Activated naive CD8-positive, alpha-beta T cell treated with anti-CD3 and anti-CD28 coated beads, Interleukin-2, amount 50 U/mL, for 24 hours (primary cell): ENCODE data around the gene JAKMIP2.
"Not testable (repeated sequence)": the region's sequence is repeated elsewhere in the genome, so short reads cannot be mapped to it uniquely, and the experiment has no call there.

ENCODE experiments used
- ATAC-seq: fragments of 150-1000 bp; cut with Tn5 transposase; one replicate; pipeline ENCODE4 v1.10.0; 2021
- DNase-seq: peaks from one replicate; pipeline ENCODE4 v3.0.0; 2021
- H3K27ac Mint-ChIP-seq: one replicate; pipeline ENCODE4 v1.8.0; 2021; ENCODE audit warnings: mild to moderate bottlenecking, mixed read lengths
- H3K27me3 Mint-ChIP-seq: one replicate; pipeline ENCODE4 v1.8.0; 2021; ENCODE audit warnings: mixed read lengths
- H3K36me3 Mint-ChIP-seq: one replicate; pipeline ENCODE4 v1.8.0; 2021; ENCODE audit warnings: low read depth, mixed read lengths
- H3K4me1 Mint-ChIP-seq: one replicate; pipeline ENCODE4 v1.8.0; 2021; ENCODE audit warnings: mixed read lengths
- H3K4me3 Mint-ChIP-seq: one replicate; pipeline ENCODE4 v1.8.0; 2021; ENCODE audit warnings: mild to moderate bottlenecking, moderate library complexity, mixed read lengths
- H3K9me3 Mint-ChIP-seq: one replicate; pipeline ENCODE4 v1.8.0; 2021; ENCODE audit warnings: mixed read lengths

The JAKMIP2 gene

DNA sequence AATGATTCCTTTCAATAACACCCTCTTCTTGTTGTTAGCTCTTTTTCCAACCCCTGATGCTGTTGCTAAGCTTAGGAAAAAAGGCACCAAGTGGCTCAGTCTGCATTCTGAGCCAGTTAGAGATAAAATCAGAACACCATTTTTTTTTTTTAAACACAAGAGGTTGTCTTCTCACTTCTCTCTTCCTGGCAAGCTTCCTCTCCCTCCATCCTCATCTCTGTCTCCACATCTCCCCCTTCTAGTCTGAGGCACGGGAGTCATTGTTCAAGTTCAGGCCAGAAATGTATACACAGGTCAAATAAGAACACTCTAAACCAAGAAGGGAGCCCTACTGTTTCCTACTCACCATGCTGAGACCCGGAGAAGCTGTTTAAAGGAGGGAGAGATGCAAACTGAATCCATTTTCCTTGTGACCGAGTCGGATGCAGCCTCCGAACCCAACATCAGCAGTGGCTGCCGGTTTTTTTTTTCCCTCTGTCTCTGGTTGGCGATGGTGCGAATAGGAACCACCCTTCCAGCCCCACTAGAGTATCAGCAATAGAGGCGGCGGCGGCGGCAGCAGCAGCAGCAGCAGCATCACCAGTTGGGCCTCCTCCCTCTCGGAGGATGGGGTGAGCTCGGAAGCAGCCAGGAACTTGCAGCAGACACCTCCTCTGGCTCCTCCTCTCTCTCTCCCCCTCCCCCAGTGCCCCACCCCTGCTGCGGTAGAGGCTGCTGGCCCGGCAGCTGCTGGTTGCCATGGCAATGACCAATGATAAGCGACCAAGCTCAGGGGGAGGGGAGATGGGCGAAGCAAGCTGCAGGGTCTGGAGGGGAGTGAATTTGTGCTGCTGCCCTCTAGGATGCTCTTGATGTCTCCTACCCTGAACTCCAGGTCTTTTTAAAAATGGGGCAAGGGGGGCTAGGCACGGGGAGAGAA, at the start of gene JAKMIP2:
Gene JAKMIP2 (minus strand): TSS at position 619 of the 919 bp plus-strand sequence. CDS start 110,922 bp downstream, outside the sequence.
- Mint-ChIP-seq H3K4me1 (peaks cover 32% of the 10 kb centered on the region), H3K27ac (peak within 1 kb of the TSS; percentile 86), H3K27me3 (no peaks in the 10 kb centered on the region), H3K36me3 (no peaks in the 10 kb centered on the region), H3K4me3 (peak within 1 kb of the TSS; percentile 89), H3K9me3 (no peaks in the 10 kb centered on the region)
- DNase-seq (peak; percentile 88), ATAC-seq (peak; percentile 96)

DNA sequence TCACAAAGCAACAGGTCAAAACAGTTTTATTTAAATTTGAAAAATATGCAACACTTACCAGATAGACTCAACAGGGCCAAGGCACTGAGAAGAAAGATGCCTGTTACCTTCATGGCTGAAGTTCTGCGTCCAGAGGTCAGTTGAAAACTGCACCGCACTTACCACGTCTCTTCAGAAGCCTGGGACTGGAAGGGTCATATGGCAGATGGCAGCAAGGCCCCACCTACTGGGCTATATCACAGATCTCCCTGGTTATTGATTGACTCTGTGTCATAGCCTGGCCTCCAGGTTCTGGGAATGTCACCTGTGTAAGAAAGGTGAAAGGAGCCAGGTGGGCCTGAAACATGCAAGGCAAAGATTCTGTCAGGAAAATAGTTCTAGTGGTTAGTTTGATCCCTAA, 48.9 kb upstream of the JAKMIP2 start, which contains the start of gene SPINK1:
Gene SPINK1 (minus strand): TSS at position 207 of the 400 bp plus-strand sequence. CDS start 94 bp downstream, at position 113.
- ATAC-seq (no peak), DNase-seq (no peak)
- Mint-ChIP-seq H3K4me1 (no peaks in the 10 kb centered on the region), H3K27ac (no peak within 1 kb of the TSS), H3K27me3 (peaks cover 7% of the 10 kb centered on the region), H3K36me3 (no peaks in the 10 kb centered on the region), H3K9me3 (no peaks in the 10 kb centered on the region), H3K4me3 (no peak within 1 kb of the TSS)

DNA sequence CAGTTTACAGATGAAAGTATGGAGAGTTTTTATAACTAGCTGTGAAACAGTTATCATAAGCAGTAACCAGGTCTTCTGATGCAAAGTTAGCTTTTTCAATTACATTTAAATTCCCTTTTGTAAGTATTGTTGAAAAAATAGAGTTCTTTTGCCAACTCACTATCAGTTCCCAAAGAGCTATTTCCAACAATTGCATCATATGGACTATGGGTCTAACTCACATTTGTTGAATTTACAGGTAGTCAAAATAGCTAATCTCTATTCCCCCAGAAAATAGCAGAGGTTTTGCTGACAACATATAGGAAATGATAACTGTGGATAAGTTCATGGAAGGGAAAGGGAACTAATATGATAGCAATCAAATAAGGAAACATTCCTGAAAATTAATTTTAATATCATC, 47.5 kb upstream of the JAKMIP2 start:
- H3K27ac Mint-ChIP-seq, result no peak overlapping the region
- H3K36me3 Mint-ChIP-seq, result no peaks in the 10 kb centered on the region
- H3K4me1 Mint-ChIP-seq, result no peaks in the 10 kb centered on the region
- DNase-seq (no peak), ATAC-seq (no peak)
- no peaks in the 10 kb centered on the region for H3K9me3 Mint-ChIP-seq
- H3K27me3 Mint-ChIP-seq, result peaks cover 7% of the 10 kb centered on the region
- H3K4me3 Mint-ChIP-seq, result no peak overlapping the region

DNA sequence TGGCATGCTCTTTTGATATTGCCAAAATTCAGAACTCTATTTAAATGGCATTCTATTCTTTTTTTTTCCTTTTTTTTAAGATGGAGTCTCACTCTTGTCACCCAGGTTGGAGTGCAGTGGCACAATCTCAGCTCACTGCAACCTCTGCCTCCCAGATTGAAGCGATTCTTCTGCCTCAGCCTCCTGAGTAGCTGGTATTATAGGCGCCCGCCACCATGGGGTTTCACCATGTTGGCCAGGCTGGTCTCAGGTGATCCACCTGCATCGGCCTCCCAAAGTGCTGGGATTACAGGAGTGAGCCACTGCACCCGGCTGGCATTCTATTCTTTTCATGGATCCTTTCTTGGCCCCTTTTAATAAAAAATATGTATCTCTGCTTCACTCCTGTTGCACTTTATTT, 44.5 kb upstream of the JAKMIP2 start:
- not testable (repeated sequence) for DNase-seq, H3K36me3 Mint-ChIP-seq, H3K4me1 Mint-ChIP-seq, H3K9me3 Mint-ChIP-seq, H3K27ac Mint-ChIP-seq, H3K4me3 Mint-ChIP-seq, ATAC-seq, H3K27me3 Mint-ChIP-seq

GRCh38 chr5:147826361-147826760, 43.8 kb upstream of the JAKMIP2 start:
- DNase-seq, result no peak
- Mint-ChIP-seq H3K9me3 (no peaks in the 10 kb centered on the region), H3K4me1 (no peaks in the 10 kb centered on the region), H3K27ac (no peak overlapping the region), H3K4me3 (no peak overlapping the region), H3K27me3 (peaks cover 2% of the 10 kb centered on the region), H3K36me3 (no peaks in the 10 kb centered on the region)
- no peak for ATAC-seq

- ATAC-seq, result peak; percentile 90
- H3K4me1 Mint-ChIP-seq, result no peaks in the 10 kb centered on the region
These were observed 40.4 kb upstream of the JAKMIP2 start for GRCh38 chr5:147822686-147823491.

DNA sequence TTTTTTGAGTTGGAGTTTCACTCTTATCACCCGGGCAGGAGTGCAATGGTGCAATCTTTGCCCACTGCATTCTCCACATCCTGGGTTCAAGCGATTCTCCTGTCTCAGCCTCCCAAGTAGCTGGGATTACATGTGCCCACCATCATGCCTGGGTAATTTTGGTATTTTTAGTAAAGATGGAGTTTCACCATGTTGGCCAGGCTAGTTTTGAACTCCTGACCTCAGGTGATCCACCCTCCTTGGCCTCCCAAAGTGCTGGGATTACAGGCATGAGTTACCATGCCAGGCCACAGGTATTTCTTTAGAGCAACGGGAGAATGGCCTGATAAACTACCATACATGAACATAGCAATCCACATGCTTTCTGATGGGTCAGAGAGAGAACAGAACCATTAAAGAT, 39.7 kb upstream of the JAKMIP2 start:
- H3K9me3 Mint-ChIP-seq, DNase-seq, H3K27me3 Mint-ChIP-seq, ATAC-seq, H3K36me3 Mint-ChIP-seq, H3K4me1 Mint-ChIP-seq, H3K27ac Mint-ChIP-seq, H3K4me3 Mint-ChIP-seq: not testable (repeated sequence)

More at GRCh38 chr5:147822686-147823491, 40.4 kb upstream of the JAKMIP2 start:
- H3K9me3 Mint-ChIP-seq, result no peaks in the 10 kb centered on the region
- H3K4me3 Mint-ChIP-seq, result no peak overlapping the region
- no peaks in the 10 kb centered on the region for H3K36me3 Mint-ChIP-seq
- no peak overlapping the region for H3K27ac Mint-ChIP-seq
- peaks cover 2% of the 10 kb centered on the region for H3K27me3 Mint-ChIP-seq
- peak; percentile 29 for DNase-seq

DNA sequence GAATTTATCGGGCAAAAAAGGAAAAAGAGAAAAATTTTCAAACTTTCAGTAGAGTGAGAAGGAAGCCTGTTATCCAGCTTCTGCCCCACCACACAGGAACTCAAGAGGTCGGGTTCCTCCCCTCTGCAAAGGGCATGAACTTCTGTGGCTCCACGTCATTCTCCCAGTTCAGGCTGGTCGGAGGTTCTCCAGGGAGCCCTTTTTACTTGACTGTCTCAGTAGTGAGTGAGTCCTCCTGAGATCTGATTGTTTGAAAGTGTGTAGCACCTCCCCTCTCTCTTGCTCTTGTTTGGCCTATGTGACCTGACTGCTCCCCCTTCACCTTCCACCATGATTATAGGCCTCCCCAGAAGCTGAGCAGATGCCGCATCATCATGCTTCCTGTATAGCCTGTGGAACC, 39.2 kb upstream of the JAKMIP2 start:
- DNase-seq (no peak), ATAC-seq (no peak)
- H3K9me3 Mint-ChIP-seq, result no peaks in the 10 kb centered on the region
- H3K36me3 Mint-ChIP-seq, result no peaks in the 10 kb centered on the region
- H3K27ac Mint-ChIP-seq, result no peak overlapping the region
- H3K4me1 Mint-ChIP-seq, result no peaks in the 10 kb centered on the region
- H3K27me3 Mint-ChIP-seq, result no peaks in the 10 kb centered on the region
- H3K4me3 Mint-ChIP-seq, result no peak overlapping the region

DNA sequence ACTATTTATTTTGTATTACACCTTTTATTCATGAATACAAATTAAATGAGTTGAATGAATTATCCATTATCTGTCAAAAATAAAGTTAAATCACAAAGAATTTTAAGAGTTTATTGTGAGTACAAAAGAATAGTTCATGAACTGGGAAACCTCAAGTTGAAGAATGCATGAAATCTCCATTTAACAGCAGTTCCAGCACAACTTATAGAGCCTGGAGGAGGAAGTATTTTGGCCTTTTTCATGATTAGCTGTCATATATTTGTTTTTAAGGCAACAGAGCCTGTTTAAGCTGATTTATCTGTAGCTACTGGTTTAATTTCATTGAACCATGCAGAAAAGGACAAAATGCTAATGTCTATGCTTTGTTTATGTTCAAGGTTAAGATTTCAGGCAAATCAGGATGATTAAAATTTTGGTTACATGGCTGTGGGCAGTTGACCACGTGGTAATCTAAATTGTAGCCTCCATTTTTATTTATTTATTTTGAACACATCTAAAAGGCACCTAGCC, 36.8 kb upstream of the JAKMIP2 start:
- no peaks in the 10 kb centered on the region for H3K36me3 Mint-ChIP-seq
- H3K4me1 Mint-ChIP-seq, result no peaks in the 10 kb centered on the region
- no peak for DNase-seq
- no peaks in the 10 kb centered on the region for H3K9me3 Mint-ChIP-seq
- no peaks in the 10 kb centered on the region for H3K27me3 Mint-ChIP-seq
- H3K4me3 Mint-ChIP-seq, result no peak overlapping the region
- ATAC-seq, result no peak
- H3K27ac Mint-ChIP-seq, result no peak overlapping the region

- Mint-ChIP-seq H3K36me3 (no peaks in the 10 kb centered on the region), H3K27ac (no peak overlapping the region), H3K9me3 (no peaks in the 10 kb centered on the region), H3K4me3 (no peak overlapping the region), H3K27me3 (no peaks in the 10 kb centered on the region), H3K4me1 (no peaks in the 10 kb centered on the region)
- DNase-seq (no peak), ATAC-seq (no peak)
These were observed 35.8 kb upstream of the JAKMIP2 start for GRCh38 chr5:147818290-147818689.

DNA sequence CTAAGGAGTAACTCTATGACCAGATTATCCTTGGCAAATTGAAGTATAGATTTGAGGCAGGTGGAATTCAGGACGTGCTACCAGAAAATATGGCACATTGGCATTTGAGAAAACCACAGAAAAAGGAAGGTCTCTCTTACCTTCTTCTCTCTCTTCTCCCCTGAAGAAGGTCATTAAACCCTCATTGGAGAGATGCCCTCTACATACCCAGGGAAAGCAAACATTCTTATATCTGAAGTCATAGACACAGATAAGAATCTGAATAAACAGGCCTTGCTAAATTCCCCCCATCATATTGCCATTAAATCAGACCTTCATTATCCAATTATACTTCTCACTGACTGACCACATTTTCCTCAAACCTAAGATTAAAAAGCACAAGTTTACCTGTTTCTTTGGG, 31.2 kb upstream of the JAKMIP2 start:
- Mint-ChIP-seq H3K9me3 (no peaks in the 10 kb centered on the region), H3K27me3 (no peaks in the 10 kb centered on the region), H3K36me3 (no peaks in the 10 kb centered on the region), H3K4me3 (no peak overlapping the region), H3K27ac (no peak overlapping the region), H3K4me1 (no peaks in the 10 kb centered on the region)
- no peak for DNase-seq
- ATAC-seq, result no peak

DNA sequence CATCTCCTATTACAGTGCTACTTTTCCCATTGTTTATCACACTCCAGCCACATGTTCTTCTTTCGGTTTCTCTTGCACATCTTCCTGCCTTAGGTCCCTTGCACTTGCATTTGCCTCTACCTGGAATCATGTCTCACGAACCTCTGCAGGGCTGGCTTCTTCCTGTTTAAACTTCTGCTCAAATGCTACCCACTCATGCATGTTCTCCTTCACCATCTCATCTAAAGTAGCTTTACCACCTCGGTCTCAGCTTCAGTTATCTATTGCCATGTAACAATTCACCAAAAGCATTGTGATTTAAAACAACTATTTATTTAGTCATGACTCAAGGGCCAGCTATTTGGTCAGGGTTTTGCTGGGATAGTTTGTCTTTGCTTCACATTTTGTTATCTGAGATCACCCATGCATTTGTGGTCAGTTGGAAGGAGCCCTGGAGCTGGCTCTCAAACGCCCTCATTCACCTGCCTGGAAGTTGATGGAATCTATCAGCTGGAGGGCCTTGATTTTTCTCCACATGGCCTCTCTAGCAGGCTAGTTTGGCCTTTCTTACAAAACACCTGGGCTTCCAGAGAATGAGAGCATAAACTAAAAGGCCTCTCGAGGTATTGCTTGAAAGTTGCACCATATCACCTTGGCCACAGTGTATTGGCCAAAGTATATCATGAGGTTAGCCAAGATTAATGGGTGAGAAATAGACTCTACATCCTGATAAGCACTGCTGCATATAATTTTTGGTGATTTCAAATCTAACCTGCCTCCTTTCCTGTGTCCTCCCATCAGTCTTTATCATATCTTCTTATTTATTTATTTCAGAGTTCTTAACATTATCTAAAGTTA, 27.5 kb upstream of the JAKMIP2 start:
- ATAC-seq, result no peak
- DNase-seq, result no peak
- peaks cover 1% of the 10 kb centered on the region for H3K27me3 Mint-ChIP-seq
- H3K36me3 Mint-ChIP-seq, result no peaks in the 10 kb centered on the region
- no peak overlapping the region for H3K4me3 Mint-ChIP-seq
- peaks cover 8% of the 10 kb centered on the region for H3K4me1 Mint-ChIP-seq
- no peaks in the 10 kb centered on the region for H3K9me3 Mint-ChIP-seq
- H3K27ac Mint-ChIP-seq, result no peak overlapping the region

DNA sequence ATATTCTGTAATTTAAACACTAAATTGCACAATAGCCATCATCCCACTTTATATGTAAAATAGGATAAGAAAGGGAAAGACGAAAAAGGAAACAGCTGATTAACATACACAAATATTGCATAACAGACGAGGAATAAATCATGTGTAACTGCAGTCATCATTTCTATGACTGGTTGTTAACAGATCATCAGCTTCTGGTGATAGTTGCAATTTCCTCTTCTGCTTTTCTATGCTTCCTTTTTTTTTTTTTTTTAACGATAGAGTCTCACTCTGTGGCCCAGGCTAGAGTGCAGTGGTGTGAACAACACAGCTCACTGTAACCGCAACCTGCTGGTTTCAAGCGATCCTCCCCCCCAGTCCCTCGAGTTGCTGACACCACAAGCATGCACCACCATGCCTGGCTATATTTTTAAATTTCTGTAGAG, 22.5 kb upstream of the JAKMIP2 start:
- Mint-ChIP-seq H3K4me3 (no peak overlapping the region), H3K36me3 (no peaks in the 10 kb centered on the region), H3K27ac (no peak overlapping the region), H3K4me1 (peaks cover 17% of the 10 kb centered on the region), H3K27me3 (peaks cover 6% of the 10 kb centered on the region), H3K9me3 (no peaks in the 10 kb centered on the region)
- DNase-seq (peak; percentile 46), ATAC-seq (peak; percentile 90)

- DNase-seq (no peak), ATAC-seq (no peak)
- Mint-ChIP-seq H3K27me3 (peaks cover 9% of the 10 kb centered on the region), H3K27ac (no peak overlapping the region), H3K4me3 (no peak overlapping the region), H3K9me3 (no peaks in the 10 kb centered on the region), H3K4me1 (peaks cover 17% of the 10 kb centered on the region), H3K36me3 (no peaks in the 10 kb centered on the region)
These were observed 21.8 kb upstream of the JAKMIP2 start for GRCh38 chr5:147804334-147804733.
